Measurements from ENCODE around the gene KIRREL3.

KIRREL3 gene

GRCh38 chr11:126431401-126432064, 569.0 kb downstream of the KIRREL3 start:
- no peak for DNase-seq

GRCh38 chr11:126430581-126431335, 569.8 kb downstream of the KIRREL3 start:
- no peak for DNase-seq

- no peak for DNase-seq
These were observed 573.5 kb downstream of the KIRREL3 start for GRCh38 chr11:126426820-126427749.

- DNase-seq, result no peak
These were observed 574.5 kb downstream of the KIRREL3 start for GRCh38 chr11:126426106-126426505.

- DNase-seq, result no peak
These were observed 576.0 kb downstream of the KIRREL3 start for GRCh38 chr11:126424471-126425039.

GRCh38 chr11:126423743-126424142, 576.8 kb downstream of the KIRREL3 start:
- no peak for DNase-seq

GRCh38 chr11:126423154-126423553, 577.4 kb downstream of the KIRREL3 start:
- DNase-seq, result no peak

- no peak for DNase-seq
These were observed 578.1 kb downstream of the KIRREL3 start for GRCh38 chr11:126422446-126422845.

GRCh38 chr11:126421271-126421671, 579.3 kb downstream of the KIRREL3 start:
- no peak for DNase-seq

- DNase-seq, result no peak
These were observed 579.8 kb downstream of the KIRREL3 start for GRCh38 chr11:126420698-126421256.

- no peak for DNase-seq
These were observed 580.5 kb downstream of the KIRREL3 start for GRCh38 chr11:126419801-126420697.

GRCh38 chr11:126418887-126419286, 581.7 kb downstream of the KIRREL3 start:
- DNase-seq, result no peak

- no peak for DNase-seq
These were observed 583.3 kb downstream of the KIRREL3 start for GRCh38 chr11:126417091-126417862.

GRCh38 chr11:126416542-126417090, 584.0 kb downstream of the KIRREL3 start:
- no peak for DNase-seq

GRCh38 chr11:126415669-126416420, 584.7 kb downstream of the KIRREL3 start:
- DNase-seq, result no peak

GRCh38 chr11:126415128-126415527, 585.4 kb downstream of the KIRREL3 start:
- DNase-seq, result no peak

- DNase-seq, result no peak
These were observed 586.0 kb downstream of the KIRREL3 start for GRCh38 chr11:126414615-126415014.

- DNase-seq, result no peak
These were observed 586.6 kb downstream of the KIRREL3 start for GRCh38 chr11:126413843-126414405.

- DNase-seq, result no peak
These were observed 587.1 kb downstream of the KIRREL3 start for GRCh38 chr11:126413426-126413825.

Data from NCI-H1694 (cell line).